ENCODE results near the gene AQP12A. TPM values are rescaled to one million over a fixed set of nuclear protein-coding genes. Genes with fewer than 3 reads are reported as not detected.

The AQP12A gene
- total and polyA plus RNA-seq, 2 donors: 0.34 TPM; not detected in 1

DNA sequence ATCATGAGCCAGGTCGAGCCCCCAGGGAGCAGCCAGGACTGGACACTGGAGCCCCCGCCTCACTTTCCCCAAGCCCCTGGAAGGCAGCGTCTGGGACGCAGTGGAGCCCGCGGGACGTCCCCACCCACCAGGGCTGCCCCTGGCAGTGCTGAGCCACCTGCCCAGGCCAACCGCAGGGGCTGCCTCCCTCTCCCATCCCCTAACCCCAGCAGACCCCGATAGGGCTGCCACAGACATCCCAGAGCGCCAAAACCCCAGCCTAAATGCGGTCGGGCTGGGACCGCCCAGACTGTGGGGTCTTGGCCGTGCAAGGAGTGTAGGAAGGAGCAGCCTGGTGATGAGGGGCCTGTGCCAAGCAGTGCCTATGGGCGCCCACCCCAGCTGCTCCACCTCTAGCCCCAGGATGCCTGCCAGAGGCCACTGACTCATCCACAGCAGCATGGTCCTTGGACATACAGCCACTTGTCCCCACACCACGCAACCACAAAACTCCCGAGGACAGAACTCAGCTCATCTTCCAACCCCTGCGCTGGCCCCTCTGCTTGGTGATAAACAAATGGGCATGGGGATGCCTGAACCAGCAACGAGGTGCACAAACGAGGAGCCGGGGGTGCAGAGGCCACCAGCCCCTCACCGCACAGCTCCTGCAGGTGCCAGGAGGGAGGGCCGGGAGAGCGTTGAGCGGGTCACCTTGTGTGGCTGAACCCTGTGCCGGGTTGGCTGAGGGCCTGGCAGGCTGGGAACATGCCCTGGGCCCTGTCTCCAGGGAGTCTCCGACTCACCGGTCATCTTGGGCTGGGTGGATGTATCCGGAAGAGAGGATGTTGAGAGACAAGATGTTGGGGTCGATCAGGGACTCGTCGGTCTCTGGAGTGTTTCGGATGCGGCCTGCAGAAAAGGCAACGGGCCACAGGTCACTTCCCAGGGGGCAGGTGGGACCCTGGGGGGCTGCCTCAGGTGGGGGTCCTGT, 44.9 kb downstream of the AQP12A start:
- Histone ChIP-seq H3K27ac (ENCODE audit: low read depth in 1 of 2, low read length in 1 of 2) (no peak overlapping the region), H3K27me3 (ENCODE audit: control insufficient read depth in 2 of 2, insufficient read depth in 1 of 2, low read length in 1 of 2) (no peaks in the 10 kb centered on the region), H3K4me3 (ENCODE audit: low read length in 2 of 2) (no peak overlapping the region), H3K4me1 (ENCODE audit: control insufficient read depth in 2 of 2, insufficient read depth in 2 of 2, low read length in 2 of 2) (no peaks in the 10 kb centered on the region), H3K36me3 (ENCODE audit: control insufficient read depth in 2 of 2, insufficient read depth in 2 of 2, low read length in 1 of 2) (no peaks in the 10 kb centered on the region), H3K9me3 (ENCODE audit: control insufficient read depth in 2 of 2, insufficient read depth in 1 of 2, low read length in 1 of 2) (no peaks in the 10 kb centered on the region)
- DNase-seq (ENCODE audit: low read depth in 6 of 9, low spot score in 9 of 9): no peak
- WGBS: 88% methylated on average over 35 of the region's 35 CpGs

- WGBS: 66% methylated on average over 5 of the region's 5 CpGs
- Histone ChIP-seq H3K27ac (ENCODE audit: low read depth in 1 of 2, low read length in 1 of 2) (no peak overlapping the region), H3K4me3 (ENCODE audit: low read length in 2 of 2) (no peak overlapping the region), H3K4me1 (ENCODE audit: control insufficient read depth in 2 of 2, insufficient read depth in 2 of 2, low read length in 2 of 2) (no peaks in the 10 kb centered on the region), H3K36me3 (ENCODE audit: control insufficient read depth in 2 of 2, insufficient read depth in 2 of 2, low read length in 1 of 2) (no peaks in the 10 kb centered on the region), H3K27me3 (ENCODE audit: control insufficient read depth in 2 of 2, insufficient read depth in 1 of 2, low read length in 1 of 2) (no peaks in the 10 kb centered on the region), H3K9me3 (ENCODE audit: control insufficient read depth in 2 of 2, insufficient read depth in 1 of 2, low read length in 1 of 2) (no peaks in the 10 kb centered on the region)
- DNase-seq (ENCODE audit: low read depth in 6 of 9, low spot score in 9 of 9): no peak
These were observed 45.8 kb downstream of the AQP12A start for GRCh38 chr2:240737512-240737911.

- no peak overlapping the region for H3K4me3 ChIP-seq (ENCODE audit: low read length in 2 of 2)
- H3K27me3 ChIP-seq (ENCODE audit: control insufficient read depth in 2 of 2, insufficient read depth in 1 of 2, low read length in 1 of 2): no peaks in the 10 kb centered on the region
- no peaks in the 10 kb centered on the region for H3K4me1 ChIP-seq (ENCODE audit: control insufficient read depth in 2 of 2, insufficient read depth in 2 of 2, low read length in 2 of 2)
- H3K36me3 ChIP-seq (ENCODE audit: control insufficient read depth in 2 of 2, insufficient read depth in 2 of 2, low read length in 1 of 2): no peaks in the 10 kb centered on the region
- H3K9me3 ChIP-seq (ENCODE audit: control insufficient read depth in 2 of 2, insufficient read depth in 1 of 2, low read length in 1 of 2): no peaks in the 10 kb centered on the region
- WGBS: 92% methylated on average over 7 of the region's 7 CpGs
- no peak for DNase-seq (ENCODE audit: low read depth in 6 of 9, low spot score in 9 of 9)
- no peak overlapping the region for H3K27ac ChIP-seq (ENCODE audit: low read depth in 1 of 2, low read length in 1 of 2)
These were observed 46.3 kb downstream of the AQP12A start for GRCh38 chr2:240737958-240738357.

DNA sequence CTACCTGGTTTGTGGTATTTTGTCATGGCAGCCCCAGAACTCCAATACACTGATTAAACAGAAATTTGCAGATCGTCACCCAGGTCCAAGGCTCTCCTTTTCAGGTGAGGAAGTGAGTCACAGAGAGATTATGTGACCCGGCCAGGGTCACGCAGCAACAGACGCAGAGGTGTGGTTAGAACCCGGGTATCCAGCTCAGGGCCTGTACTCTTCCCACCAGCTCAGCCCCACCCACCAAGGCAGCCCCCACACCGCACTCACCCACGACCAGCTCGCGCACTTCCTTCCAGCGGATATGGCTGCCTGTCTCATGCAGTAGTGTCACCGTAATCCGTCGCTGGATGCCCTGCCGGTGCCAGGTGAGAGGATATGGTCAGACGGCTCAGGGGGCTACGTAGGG, 48.1 kb downstream of the AQP12A start:
- no peak for DNase-seq (ENCODE audit: low read depth in 6 of 9, low spot score in 9 of 9)
- Histone ChIP-seq H3K27me3 (ENCODE audit: control insufficient read depth in 2 of 2, insufficient read depth in 1 of 2, low read length in 1 of 2) (no peaks in the 10 kb centered on the region), H3K27ac (ENCODE audit: low read depth in 1 of 2, low read length in 1 of 2) (no peak overlapping the region), H3K36me3 (ENCODE audit: control insufficient read depth in 2 of 2, insufficient read depth in 2 of 2, low read length in 1 of 2) (no peaks in the 10 kb centered on the region), H3K4me3 (ENCODE audit: low read length in 2 of 2) (no peak overlapping the region), H3K9me3 (ENCODE audit: control insufficient read depth in 2 of 2, insufficient read depth in 1 of 2, low read length in 1 of 2) (no peaks in the 10 kb centered on the region), H3K4me1 (ENCODE audit: control insufficient read depth in 2 of 2, insufficient read depth in 2 of 2, low read length in 2 of 2) (no peaks in the 10 kb centered on the region)
- WGBS: 68% methylated on average over 16 of the region's 16 CpGs

DNA sequence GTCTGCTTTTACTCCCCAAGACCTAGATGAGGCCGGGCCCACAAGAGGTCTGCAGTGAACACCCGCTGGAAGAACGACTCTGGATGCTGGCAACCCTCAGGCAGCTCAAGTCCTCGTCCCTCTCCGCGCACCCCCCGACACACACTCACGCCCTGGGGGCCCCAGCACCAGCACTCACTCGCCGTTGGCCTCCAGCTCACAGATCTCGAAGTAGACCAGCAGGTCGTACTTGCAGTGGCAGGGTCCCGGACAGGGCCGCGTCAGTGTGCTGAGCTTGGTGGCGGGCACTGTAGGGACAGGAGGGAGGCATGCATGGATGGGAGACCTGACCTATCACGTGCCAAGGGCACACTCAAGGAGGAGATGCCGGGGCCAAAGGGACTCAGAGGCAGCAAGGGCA, 49.4 kb downstream of the AQP12A start:
- Histone ChIP-seq H3K27me3 (ENCODE audit: control insufficient read depth in 2 of 2, insufficient read depth in 1 of 2, low read length in 1 of 2) (no peaks in the 10 kb centered on the region), H3K36me3 (ENCODE audit: control insufficient read depth in 2 of 2, insufficient read depth in 2 of 2, low read length in 1 of 2) (no peaks in the 10 kb centered on the region), H3K27ac (ENCODE audit: low read depth in 1 of 2, low read length in 1 of 2) (no peak overlapping the region), H3K4me1 (ENCODE audit: control insufficient read depth in 2 of 2, insufficient read depth in 2 of 2, low read length in 2 of 2) (no peaks in the 10 kb centered on the region), H3K4me3 (ENCODE audit: low read length in 2 of 2) (no peak overlapping the region), H3K9me3 (ENCODE audit: control insufficient read depth in 2 of 2, insufficient read depth in 1 of 2, low read length in 1 of 2) (no peaks in the 10 kb centered on the region)
- no peak for DNase-seq (ENCODE audit: low read depth in 6 of 9, low spot score in 9 of 9)
- 91% methylated on average over 18 of the region's 18 CpGs for WGBS

- Histone ChIP-seq H3K4me1 (ENCODE audit: control insufficient read depth in 2 of 2, insufficient read depth in 2 of 2, low read length in 2 of 2) (no peaks in the 10 kb centered on the region), H3K4me3 (ENCODE audit: low read length in 2 of 2) (no peak overlapping the region), H3K36me3 (ENCODE audit: control insufficient read depth in 2 of 2, insufficient read depth in 2 of 2, low read length in 1 of 2) (no peaks in the 10 kb centered on the region), H3K9me3 (ENCODE audit: control insufficient read depth in 2 of 2, insufficient read depth in 1 of 2, low read length in 1 of 2) (no peaks in the 10 kb centered on the region), H3K27ac (ENCODE audit: low read depth in 1 of 2, low read length in 1 of 2) (no peak overlapping the region), H3K27me3 (ENCODE audit: control insufficient read depth in 2 of 2, insufficient read depth in 1 of 2, low read length in 1 of 2) (no peaks in the 10 kb centered on the region)
- no peak for DNase-seq (ENCODE audit: low read depth in 6 of 9, low spot score in 9 of 9)
- WGBS: 93% methylated on average over 13 of the region's 13 CpGs
These were observed 51.0 kb downstream of the AQP12A start for GRCh38 chr2:240742602-240743095.

GRCh38 chr2:240745456-240745855, 53.8 kb downstream of the AQP12A start:
- no peak for DNase-seq (ENCODE audit: low read depth in 6 of 9, low spot score in 9 of 9)
- Histone ChIP-seq H3K27ac (ENCODE audit: low read depth in 1 of 2, low read length in 1 of 2) (no peak overlapping the region), H3K36me3 (ENCODE audit: control insufficient read depth in 2 of 2, insufficient read depth in 2 of 2, low read length in 1 of 2) (no peaks in the 10 kb centered on the region), H3K9me3 (ENCODE audit: control insufficient read depth in 2 of 2, insufficient read depth in 1 of 2, low read length in 1 of 2) (no peaks in the 10 kb centered on the region), H3K4me1 (ENCODE audit: control insufficient read depth in 2 of 2, insufficient read depth in 2 of 2, low read length in 2 of 2) (no peaks in the 10 kb centered on the region), H3K4me3 (ENCODE audit: low read length in 2 of 2) (no peak overlapping the region), H3K27me3 (ENCODE audit: control insufficient read depth in 2 of 2, insufficient read depth in 1 of 2, low read length in 1 of 2) (no peaks in the 10 kb centered on the region)
- 97% methylated on average over 15 of the region's 15 CpGs for WGBS

DNA sequence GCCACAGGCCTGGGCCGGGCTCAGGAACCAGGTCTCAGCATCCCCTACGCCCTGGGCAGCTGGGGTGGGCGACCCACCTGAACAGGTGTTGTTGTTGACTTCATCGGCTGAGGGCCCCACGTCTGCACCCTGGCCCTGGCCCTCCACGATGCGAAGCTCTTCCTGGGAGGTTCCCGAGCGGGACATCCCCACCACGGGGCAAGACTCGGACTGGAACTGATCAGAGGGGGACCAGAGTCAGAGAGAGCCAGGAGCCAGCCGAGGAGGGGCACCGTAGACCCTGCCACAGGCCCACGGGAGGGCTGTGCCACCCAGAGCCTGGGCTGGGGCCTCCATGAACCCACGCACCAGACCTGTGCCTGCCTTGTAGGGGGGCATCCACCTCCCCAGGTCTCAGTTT, 54.3 kb downstream of the AQP12A start:
- 94% methylated on average over 15 of the region's 15 CpGs for WGBS
- Histone ChIP-seq H3K27ac (ENCODE audit: low read depth in 1 of 2, low read length in 1 of 2) (no peak overlapping the region), H3K4me1 (ENCODE audit: control insufficient read depth in 2 of 2, insufficient read depth in 2 of 2, low read length in 2 of 2) (no peaks in the 10 kb centered on the region), H3K27me3 (ENCODE audit: control insufficient read depth in 2 of 2, insufficient read depth in 1 of 2, low read length in 1 of 2) (no peaks in the 10 kb centered on the region), H3K4me3 (ENCODE audit: low read length in 2 of 2) (no peak overlapping the region), H3K9me3 (ENCODE audit: control insufficient read depth in 2 of 2, insufficient read depth in 1 of 2, low read length in 1 of 2) (no peaks in the 10 kb centered on the region), H3K36me3 (ENCODE audit: control insufficient read depth in 2 of 2, insufficient read depth in 2 of 2, low read length in 1 of 2) (no peaks in the 10 kb centered on the region)
- DNase-seq (ENCODE audit: low read depth in 6 of 9, low spot score in 9 of 9): no peak

- H3K36me3 ChIP-seq (ENCODE audit: control insufficient read depth in 2 of 2, insufficient read depth in 2 of 2, low read length in 1 of 2): no peaks in the 10 kb centered on the region
- 96% methylated on average over 16 of the region's 16 CpGs for WGBS
- H3K9me3 ChIP-seq (ENCODE audit: control insufficient read depth in 2 of 2, insufficient read depth in 1 of 2, low read length in 1 of 2): no peaks in the 10 kb centered on the region
- no peak overlapping the region for H3K27ac ChIP-seq (ENCODE audit: low read depth in 1 of 2, low read length in 1 of 2)
- no peaks in the 10 kb centered on the region for H3K27me3 ChIP-seq (ENCODE audit: control insufficient read depth in 2 of 2, insufficient read depth in 1 of 2, low read length in 1 of 2)
- H3K4me3 ChIP-seq (ENCODE audit: low read length in 2 of 2): no peak overlapping the region
- DNase-seq (ENCODE audit: low read depth in 6 of 9, low spot score in 9 of 9): no peak
- H3K4me1 ChIP-seq (ENCODE audit: control insufficient read depth in 2 of 2, insufficient read depth in 2 of 2, low read length in 2 of 2): no peaks in the 10 kb centered on the region
These were observed 55.0 kb downstream of the AQP12A start for GRCh38 chr2:240746671-240747070.

Data from thymus (tissue), 11 donors.